HG03439 (cell line): Measurements from ENCODE around the gene RNF215.

Experiments used
- ATAC-seq: cut with Tn5 transposase; IDR thresholded peaks from one replicate; pipeline ENCODE4 v1.9.1; 2021; ENCODE audit warnings: mild to moderate bottlenecking, moderate library complexity; ENCODE audit not compliant: unreplicated experiment

Gene RNF215

DNA sequence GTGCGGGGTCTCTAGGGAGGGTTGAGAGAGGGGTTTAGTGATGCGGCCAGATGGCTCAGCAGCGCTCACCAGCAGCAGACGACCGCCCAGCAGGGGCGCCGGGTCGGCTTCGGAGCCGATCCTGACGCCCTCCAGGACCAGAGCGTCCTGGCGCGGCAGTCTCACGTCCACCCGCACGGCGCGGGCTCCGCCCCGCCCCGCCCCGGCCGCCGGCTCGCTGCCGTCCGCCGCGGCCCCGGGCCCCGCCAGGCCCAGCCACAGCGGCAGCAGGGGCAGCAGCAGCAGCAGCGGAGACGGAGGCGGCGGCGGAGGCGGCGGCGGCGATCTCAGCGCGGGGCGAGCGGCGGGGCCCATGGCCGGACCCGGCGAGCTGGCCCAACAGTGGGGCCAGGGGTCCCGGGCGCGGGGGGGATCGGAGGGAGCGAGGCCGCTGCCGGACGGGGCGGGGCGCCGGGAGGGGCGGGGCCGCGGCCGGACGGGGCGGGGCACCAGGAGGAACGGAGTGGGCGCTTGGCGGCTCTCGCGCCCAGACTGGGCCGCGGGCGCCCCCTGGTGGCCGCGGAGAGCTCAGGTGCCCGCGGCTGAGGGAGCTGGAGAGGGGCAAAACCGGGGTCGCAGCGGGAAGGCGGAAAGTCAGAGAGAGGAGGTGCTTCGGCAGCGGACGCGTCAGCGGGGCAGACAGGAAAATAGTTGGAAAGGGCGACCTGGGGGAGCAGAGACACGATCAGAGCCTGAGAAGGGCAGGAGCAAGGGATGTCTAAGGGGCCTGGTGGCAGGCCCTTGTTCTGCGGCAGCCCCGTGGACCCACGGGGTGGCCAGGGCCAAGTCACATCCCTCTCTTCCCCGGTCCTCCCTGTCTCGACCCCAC is at the start of gene RNF215:
Gene RNF215, minus strand, starts transcription at position 452 of the 868 bp plus-strand sequence. Its CDS starts 98 bp downstream, at position 354.
- peak; percentile 59 for ATAC-seq

DNA sequence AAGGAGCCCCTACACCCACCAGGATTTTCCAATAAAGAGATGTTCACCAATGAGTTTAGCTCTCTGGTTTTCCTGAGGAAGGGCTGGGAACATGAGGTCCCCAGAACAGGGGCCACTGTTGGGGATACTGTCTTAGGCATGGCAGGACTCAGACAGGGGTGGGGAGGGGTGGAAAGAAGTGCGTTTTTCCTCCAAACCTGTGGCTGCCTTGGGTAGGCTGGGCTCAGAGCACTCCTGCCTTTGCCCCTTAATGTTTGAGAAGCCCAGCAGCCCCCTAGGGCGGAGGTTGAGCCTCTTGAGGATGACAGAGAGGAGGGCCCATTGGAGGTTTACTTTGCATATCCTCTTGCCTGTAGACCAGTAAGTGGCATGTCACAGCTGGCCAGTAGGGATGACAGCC is 49.0 kb upstream of the RNF215 start:
- no peak for ATAC-seq

DNA sequence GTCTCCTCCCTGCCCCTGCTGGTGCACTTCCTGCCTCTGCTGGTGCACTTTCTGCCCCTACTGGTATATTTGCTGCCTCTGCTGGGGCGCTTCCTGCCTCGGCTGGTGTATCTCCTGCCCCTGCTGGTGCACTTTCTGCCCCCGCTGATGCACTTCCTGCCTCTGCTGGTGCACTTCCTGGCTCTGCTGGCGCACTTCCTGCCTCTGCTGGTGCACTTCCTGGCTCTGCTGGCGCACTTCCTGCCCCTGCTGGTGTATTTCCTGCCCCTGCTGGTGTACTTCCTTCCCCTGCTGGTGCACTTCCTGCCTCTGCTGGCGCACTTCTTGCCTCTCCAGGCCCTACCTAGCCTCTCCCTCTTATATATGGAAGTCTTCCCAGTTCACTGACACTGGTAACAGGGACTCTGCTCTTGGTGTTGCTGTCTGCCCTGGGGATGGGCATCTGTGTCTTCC is 48.5 kb upstream of the RNF215 start:
- ATAC-seq: no peak

DNA sequence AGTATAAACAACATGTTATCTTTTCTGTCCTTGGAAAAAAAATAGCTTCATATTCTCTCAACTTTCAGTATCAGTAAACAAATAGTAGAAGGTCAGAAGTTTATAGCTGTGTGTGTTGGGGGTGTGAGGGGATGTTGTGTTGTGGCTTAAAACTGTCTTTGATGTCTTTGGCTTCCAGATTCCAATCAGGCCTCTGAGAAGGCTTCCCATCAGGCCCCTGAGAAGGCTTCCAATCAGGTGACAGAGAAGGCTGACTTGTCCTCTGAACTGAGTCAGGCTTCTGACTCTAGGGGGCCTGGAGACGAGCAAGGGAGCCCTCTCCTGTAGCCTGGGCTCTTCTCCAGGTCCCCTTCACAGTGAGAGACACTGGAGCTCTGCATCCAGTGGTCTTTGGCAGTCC is 47.6 kb upstream of the RNF215 start:
- no peak for ATAC-seq

DNA sequence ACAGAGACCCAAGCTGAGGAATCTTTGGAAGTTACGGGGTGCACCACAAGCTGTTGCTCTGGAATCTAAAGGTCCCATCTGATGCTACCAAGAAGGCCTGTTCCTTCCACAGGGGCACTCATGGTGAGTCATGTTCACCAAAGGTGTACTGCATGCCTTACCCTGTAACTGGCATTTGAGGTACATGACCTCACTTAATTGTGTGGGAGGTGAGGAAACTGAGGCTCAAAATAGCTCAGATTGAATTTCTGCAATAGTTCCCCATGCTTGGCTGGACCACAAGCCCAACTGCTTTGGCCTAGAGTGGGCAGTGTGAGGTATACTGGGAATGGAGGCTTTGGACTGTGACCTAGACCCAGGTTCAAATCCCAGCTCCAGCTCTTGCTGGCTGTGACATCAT is 46.6 kb upstream of the RNF215 start:
- ATAC-seq: no peak

DNA sequence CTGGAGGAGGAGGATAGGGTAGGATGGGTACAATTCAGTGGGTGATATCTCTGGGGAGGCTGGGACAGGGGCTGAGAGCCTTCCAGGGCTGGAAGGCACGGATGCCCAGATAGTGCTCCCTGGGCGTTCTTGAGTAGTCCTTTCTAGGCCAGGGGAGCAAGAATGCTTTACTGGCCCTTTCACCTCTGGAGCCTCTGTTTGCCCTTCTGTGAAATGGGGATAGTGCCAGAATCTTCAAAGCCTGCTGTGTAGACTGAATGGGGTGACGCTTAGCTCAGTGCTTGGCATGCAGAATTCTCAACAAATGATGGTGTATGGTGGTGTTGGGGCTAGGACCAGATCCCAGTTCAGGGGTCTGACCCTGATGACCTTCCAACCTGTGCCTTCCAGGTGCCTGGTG is 46.0 kb upstream of the RNF215 start:
- no peak for ATAC-seq

DNA sequence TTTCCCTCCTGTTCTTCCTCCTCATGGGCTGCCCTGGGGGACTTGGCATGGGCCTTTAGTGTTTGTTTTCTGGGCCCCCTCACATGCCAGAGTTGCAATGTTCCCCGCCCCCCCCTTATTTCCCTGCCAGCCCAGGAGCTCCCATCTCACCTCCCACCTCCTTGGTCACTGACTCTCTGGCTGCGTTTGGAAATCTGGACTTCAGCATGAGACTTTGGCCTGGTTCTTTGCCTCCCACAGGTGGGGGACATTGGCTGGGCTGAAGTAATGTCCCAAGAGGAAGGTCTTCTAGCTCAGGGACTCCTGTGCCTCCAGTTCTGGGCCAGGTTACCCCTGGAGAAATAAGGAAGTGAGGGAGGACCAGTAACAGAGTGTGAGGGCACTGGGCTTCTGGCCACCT is 45.3 kb upstream of the RNF215 start:
- ATAC-seq: no peak

DNA sequence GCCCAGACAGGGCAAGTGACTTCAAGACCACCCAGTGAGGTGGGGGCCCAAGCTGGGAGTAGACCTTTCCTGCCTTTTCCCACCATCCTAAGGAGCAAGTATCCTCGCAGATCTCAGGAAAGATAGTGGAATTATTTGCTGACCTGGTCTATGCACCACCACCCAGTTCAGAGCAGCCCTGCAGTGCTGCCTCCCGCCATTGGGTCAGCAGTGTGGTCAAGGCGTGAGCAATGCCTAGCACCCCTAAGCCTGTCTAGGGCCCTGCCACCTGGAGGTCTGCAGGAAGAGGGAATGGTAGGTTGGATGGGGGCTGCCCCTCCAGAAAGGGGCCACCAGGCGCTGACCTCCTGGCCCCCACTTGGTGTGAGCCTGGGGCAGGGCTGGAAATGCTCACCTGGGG is 44.9 kb upstream of the RNF215 start:
- no peak for ATAC-seq

DNA sequence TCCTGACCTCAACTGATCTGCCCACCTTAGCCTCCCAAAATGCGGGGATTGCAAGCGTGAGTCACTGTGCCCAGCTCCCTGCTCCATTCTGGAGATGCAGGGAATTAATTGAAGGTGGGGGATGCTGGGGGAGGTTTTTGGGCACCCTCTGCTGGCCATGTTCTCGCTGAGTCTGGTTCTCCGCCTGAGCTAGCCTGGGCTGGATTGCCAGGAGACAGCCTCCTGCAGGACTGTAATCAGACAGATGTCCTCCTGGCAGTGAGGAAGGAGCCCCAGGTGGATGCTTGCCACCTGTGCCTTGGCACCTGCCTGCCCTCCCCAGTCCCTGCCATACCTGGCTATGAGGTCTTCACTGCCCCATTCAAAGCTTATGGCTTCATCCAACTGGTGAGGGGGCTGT is 43.7 kb upstream of the RNF215 start:
- ATAC-seq: no peak

DNA sequence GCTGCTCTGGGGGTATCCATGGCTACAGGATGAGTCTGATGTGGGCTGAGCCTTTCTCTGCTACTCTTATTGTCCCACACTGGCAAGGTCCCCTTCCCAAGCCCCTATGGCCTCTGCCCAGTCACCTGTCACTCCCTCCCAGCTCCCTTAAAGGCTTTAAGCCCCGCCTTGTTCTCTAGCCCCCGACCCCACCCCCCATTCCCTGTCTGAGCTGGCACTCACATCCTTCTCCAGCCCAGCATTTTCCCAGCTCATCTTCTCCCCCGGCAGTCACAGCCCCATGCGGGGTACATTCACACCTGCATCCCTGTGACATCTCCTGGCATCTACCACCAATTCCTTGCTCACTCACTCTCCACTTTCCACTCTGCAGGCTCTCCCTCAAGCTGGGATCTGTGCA is 42.7 kb upstream of the RNF215 start:
- ATAC-seq: no peak

DNA sequence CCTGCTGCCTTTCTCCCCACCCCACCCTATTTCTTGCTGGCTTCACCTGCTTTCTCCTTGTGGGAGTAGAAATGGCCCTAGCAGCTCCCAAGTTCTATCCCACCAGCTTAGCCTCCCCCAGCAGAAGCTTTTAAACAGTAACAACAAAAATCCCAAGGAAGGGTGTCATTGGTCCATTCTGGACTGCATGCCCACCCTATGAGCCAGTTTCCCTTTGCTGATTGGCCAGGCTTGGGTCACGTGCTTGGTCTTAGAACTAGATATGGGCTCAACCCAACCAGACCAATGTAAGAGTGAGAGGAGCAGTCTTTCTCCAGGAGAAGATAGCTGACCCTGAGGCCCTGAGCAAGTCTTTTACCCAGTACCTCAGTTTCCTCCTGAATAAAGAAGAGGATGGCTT is 40.7 kb upstream of the RNF215 start:
- ATAC-seq: no peak

DNA sequence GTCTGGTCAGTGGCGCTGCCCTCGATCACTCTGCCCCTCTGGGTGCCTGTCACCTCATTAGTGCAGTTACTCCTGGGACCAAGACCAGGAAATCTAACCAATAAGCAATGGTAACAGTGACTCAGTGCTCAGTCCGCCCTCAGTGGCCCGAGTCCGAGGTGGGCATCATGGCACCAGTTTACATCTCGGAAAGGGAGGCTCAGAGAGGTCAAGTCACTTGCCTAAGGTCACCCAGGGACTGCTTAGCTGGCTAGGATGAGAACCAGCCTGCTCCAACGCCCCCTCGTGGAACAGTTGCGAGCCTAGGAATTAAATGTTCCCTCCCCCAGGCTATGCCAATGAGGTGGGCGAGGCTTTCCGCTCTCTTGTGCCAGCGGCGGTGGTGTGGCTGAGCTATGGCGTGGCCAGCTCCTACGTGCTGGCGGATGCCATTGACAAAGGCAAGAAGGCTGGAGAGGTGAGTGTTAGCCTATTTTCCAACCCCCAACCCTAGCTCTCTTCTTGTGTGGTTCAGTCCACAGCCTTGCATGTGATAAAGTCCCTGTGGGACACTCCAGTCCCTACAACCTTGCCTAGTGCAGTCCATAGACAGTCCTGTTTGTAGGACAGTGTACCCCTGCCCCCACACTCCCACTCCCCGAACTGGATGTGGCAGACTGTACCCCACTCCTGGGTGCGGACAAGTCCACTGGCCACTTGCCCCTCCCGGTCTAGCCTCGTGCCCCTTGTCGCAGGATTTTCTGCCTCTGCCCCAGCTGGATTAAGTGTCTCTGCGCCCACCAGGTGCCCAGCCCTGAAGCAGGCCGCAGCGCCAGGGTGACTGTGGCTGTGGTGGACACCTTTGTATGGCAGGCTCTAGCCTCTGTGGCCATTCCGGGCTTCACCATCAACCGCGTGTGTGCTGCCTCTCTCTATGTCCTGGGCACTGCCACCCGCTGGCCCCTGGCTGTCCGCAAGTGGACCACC is 39.5 kb upstream of the RNF215 start:
- peak; percentile 24 for ATAC-seq

DNA sequence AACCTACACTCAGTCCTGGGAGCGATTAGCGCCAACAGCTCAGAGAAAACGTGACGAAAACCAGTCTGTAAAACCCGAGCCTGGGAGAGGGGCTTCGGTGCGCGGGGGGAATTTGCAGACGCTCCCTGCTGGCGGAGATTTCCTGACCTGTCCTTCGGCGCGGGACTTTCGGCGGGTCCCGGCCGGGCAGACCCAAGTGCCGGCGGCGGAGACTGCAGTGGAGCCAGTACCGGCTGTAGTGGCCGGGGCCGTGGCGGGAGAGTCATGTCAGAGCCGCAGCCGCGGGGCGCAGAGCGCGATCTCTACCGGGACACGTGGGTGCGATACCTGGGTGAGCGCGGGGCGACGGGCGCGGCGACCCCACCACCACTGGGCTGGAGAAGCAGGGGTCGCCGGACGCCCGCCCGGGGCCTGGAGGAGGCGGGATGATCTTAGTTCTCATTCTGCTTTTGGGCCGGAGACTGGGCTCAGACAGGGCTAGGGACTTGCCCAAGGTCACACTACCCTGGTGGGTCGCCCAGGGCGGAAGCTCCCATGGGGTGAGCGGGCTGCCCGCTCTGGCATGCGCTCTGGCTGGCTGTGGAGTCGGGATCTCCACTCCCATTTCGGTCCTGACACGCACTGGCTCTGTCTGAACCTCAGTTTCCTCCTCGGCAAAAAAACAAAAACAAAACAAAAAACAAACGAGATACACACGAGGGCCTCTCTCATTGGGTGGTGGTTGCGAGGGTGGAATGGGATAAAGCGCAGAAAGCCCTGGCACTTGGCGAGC is 38.6 kb upstream of the RNF215 start, which contains the start of gene MTFP1:
Gene MTFP1, plus strand, starts transcription at position 153 of the 772 bp plus-strand sequence. Its CDS starts 112 bp downstream, at position 265.
- ATAC-seq: no peak

DNA sequence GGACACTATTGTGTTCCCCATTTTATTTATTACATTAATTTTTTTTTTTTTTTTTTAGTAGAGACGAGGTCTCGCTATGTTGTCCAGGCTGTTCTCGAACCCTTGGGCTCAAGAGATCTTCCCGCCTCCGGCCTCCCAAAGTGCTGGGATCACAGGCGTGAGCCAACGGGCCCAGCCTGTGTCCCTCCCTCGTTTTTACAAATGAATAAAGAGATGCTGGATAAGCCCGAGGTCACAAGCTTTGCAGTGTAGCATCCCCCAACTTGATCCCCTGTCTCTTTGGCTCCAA is 38.1 kb upstream of the RNF215 start:
- no peak for ATAC-seq

DNA sequence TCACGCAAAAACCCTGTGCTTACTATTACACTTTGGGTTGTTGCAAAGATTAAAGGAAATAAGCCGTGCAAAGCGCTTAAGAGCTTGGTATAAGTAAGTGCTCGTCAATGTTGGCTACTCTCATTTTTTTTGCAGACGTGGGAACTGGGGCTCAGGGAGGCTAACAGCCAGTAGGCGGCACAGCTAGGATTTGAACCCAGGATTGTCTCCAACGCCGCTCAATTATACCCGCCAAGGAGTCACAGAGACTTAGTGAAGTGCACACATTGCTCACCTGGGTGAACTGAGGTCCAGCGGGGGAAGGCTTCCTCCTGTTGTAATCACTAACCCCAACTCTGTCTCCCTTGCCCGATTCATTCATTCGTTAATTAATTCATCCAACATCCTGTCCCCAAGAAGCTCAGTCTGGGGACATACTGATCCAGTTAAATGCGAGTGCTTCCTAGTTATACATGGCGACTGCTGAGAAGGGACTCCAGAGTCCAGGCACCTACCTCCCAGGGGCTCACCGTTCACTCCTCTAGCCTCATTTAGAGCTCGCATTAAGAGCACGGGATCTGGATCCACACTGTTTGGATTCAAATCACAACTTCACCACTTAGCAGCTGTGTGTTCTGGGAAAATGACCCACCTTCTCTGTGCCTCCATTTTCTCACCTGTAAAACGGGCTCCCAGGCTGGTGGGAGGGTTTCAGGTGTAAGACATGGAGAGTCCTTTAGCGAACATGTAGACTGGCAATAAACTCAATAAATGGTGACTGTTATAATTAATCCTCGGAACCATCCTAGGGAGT is 37.5 kb upstream of the RNF215 start:
- ATAC-seq: no peak

DNA sequence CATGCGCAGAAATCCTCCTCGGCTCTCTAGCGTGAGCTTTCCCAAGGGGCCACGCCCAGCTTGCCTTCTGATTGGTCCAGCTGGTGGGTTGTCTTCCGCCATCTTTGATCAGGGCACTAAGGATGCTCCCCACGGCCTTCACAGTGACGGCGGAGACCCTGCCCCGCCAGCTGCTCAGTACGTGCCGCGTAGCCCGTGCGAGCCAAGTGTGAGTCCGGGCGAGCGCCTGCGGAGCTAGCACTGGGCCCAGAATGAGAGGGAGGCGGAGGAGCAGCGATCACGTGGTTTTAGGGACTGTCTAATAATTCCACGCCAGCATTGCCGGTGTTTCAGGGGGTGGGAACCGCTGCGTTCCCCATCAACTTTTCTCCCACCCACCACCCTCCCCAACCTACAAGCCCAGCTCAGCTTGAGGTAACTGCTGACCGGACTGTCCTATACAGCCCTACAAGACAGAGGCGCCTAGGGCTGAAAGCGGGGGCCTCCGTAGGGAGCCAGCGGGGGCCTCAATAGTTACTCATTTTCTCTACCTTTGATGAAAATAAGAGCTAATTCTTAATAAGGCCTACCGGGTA is 36.8 kb upstream of the RNF215 start:
- ATAC-seq: peak; percentile 80

DNA sequence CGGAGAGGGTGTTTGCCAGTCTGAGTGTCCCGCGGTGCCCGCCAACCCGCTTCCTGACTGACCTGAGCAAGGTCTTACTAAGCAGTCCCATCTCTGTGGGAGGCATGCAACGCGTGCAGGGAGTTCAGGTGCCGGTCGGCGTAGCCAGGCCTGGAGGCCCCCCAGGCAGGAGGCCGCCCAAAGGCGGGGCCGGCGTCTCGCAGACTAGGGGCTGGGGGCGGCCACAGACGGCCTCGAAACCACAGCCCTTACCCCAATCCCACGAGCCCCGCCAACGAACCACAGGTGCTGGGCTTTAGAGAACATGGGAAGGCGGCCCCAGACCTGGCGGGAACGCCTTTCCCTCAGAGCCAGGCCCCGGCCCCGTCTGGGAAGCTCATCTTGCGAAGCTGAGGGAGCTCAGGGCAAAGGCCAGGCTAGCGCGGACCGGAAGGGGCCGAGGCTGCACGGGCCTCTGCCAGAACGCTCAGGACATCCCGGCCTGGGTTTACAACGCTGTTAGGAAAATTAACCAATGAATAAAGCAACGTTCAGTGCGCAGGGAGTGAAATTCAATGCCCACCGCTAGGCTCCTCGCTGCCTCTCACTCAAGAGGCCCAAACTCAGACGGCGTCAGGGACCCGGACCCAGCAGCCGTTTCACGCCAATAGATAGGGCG is 36.2 kb upstream of the RNF215 start:
- peak; percentile 41 for ATAC-seq

DNA sequence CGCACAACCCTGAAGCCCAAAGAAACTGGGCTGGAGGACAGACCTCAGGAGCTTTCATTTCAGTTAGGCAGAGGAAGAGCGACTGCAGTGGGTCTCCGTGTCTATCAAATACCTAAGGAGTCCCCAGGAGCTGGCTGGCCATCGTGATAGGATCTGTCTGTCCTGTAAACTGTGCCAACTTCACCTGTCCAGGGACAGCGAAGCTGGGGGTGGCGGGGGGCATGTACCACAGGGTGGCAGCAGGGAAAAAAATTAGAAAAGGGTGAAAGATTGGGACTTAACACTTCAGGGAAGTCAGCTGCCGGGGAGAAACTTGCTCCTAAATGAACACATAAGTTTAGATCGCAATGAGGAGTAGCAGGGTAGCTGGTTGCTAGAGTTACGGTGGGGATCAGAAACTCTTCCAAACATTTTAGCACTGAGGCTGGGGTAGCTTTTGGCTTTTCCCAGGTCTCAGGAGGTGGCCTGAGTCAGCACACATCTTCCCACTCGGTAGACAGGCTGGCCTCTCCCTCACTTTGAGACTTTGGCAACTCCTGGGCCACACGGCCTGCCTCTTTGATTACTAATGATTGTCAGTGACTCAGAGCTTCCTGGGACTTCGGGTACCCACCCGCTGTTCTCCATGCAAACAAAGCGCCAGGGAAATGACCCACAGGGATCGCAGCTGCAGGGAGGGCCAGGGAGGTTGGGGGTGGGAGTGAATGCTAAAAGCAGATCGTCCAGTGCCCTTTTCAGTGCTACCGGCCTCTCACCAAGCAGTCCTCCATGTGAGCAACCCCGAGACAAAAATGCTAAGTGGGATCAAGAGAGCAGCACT is 35.5 kb upstream of the RNF215 start:
- ATAC-seq: no peak
